ENCODE measurements around the gene ENOX2. TPM values are rescaled to one million over a fixed set of nuclear protein-coding genes. Genes with fewer than 3 reads are reported as not detected.

Gene ENOX2
- polyA plus RNA-seq, 1 donor (not counting 4 experiments of a cell fraction or from before 2014, with no cell fraction given), result 24.5 TPM

DNA sequence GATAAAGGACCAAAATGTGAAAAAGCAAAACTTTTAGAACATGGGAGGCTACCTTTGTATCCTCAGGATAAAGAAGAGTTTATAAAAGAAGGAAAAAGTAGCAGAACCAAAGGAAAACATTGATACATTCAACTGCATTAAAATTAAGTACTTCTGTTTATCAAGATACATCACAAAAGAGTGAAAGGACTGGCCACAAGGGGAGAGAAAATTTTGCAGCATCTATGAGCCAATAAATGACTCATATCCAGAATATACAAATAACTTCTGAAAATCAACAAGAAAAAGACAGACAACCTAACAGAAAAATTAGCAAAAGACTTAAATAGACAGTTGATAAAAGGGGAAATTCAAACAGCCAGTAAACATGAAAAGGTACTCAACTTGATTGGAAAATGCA, 324.1 kb downstream of the ENOX2 start:
- FAIRE-seq, result no peak
- no peak overlapping the region for H2AFZ ChIP-seq (ENCODE audit: control insufficient read depth, low read length)

DNA sequence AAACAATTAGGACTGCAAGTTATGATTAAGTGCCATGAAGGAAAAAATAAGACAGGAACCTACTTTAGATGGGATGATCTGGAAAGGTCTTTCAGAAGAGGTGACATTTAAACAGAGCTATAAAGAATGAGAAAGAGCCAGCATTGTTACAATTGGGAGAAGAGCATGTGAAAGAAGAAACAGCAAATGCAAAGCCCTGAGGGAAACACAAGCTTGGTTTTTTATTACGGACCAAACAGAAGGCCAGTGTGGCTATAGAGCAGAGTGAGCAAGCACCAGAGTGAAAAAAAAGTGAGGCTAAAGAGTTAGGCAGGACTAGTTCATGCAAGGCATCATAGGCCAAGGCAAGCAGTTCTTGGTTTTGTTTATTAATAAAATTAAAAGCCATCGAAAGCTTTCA, 325.6 kb downstream of the ENOX2 start:
- no peaks in the 10 kb centered on the region for H3K79me2 ChIP-seq (ENCODE audit: control insufficient read depth, insufficient read depth, low read length)
- FAIRE-seq (no peak), DNase-seq (ENCODE audit: low read depth, low spot score) (no peak)
- no peaks in the 10 kb centered on the region for H3K9me1 ChIP-seq (ENCODE audit: control insufficient read depth, extremely low read depth, insufficient read depth, low read length)
- no peak overlapping the region for H3K9ac ChIP-seq (ENCODE audit: control insufficient read depth, extremely low read depth, insufficient read depth, low read length)
- H3K27ac ChIP-seq (ENCODE audit: control insufficient read depth, insufficient read depth, low read length), result no peak overlapping the region
- no peaks in the 10 kb centered on the region for H4K20me1 ChIP-seq (ENCODE audit: control insufficient read depth, extremely low read depth, insufficient read depth, low read length)
- dilution Hi-C loops (cut with MboI; ENCODE audit: extremely low pct_ligation_motif_present, low sequenced_read_pairs), result no loop called here
- H3K27me3 ChIP-seq (ENCODE audit: control insufficient read depth, extremely low read depth, insufficient read depth, low read length), result no peaks in the 10 kb centered on the region
- H3K4me1 ChIP-seq (ENCODE audit: control insufficient read depth, extremely low read depth, insufficient read depth, low read length), result no peaks in the 10 kb centered on the region
- H3K4me3 ChIP-seq (ENCODE audit: control insufficient read depth in 2 of 3, extremely low read depth in 1 of 3, insufficient read depth in 2 of 3, low read depth in 1 of 3, low read length in 3 of 3), result no peak overlapping the region
- H2AFZ ChIP-seq (ENCODE audit: control insufficient read depth, low read length), result no peak overlapping the region
- no peaks in the 10 kb centered on the region for H3K9me3 ChIP-seq (ENCODE audit: control insufficient read depth, low read depth, low read length)
- no peak overlapping the region for H3K4me2 ChIP-seq (ENCODE audit: control insufficient read depth, extremely low read depth, insufficient read depth, low read depth, low read length)
- no peaks in the 10 kb centered on the region for H3K36me3 ChIP-seq (ENCODE audit: control insufficient read depth in 2 of 2, extremely low read depth in 1 of 2, insufficient read depth in 2 of 2, low read length in 2 of 2)
- TF ChIP-seq EZH2 (IDR thresholded peaks at IDR 0.05; ENCODE audit: low read length), result no peak
- TF ChIP-seq, protein P1, sequence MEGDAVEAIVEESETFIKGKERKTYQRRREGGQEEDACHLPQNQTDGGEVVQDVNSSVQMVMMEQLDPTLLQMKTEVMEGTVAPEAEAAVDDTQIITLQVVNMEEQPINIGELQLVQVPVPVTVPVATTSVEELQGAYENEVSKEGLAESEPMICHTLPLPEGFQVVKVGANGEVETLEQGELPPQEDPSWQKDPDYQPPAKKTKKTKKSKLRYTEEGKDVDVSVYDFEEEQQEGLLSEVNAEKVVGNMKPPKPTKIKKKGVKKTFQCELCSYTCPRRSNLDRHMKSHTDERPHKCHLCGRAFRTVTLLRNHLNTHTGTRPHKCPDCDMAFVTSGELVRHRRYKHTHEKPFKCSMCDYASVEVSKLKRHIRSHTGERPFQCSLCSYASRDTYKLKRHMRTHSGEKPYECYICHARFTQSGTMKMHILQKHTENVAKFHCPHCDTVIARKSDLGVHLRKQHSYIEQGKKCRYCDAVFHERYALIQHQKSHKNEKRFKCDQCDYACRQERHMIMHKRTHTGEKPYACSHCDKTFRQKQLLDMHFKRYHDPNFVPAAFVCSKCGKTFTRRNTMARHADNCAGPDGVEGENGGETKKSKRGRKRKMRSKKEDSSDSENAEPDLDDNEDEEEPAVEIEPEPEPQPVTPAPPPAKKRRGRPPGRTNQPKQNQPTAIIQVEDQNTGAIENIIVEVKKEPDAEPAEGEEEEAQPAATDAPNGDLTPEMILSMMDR (optimal IDR thresholded peaks at IDR 0.05 in 1 of 3, IDR thresholded peaks at IDR 0.05 in 1 of 3, conservative IDR thresholded peaks at IDR 0.05 in 1 of 3; ENCODE audit: extremely low read depth in 1 of 3, insufficient read depth in 2 of 3, low read length in 3 of 3), result no peak

More for the DNA sequence above, 324.1 kb downstream of the ENOX2 start:
- Histone ChIP-seq H3K27ac (ENCODE audit: control insufficient read depth, insufficient read depth, low read length) (no peak overlapping the region), H4K20me1 (ENCODE audit: control insufficient read depth, extremely low read depth, insufficient read depth, low read length) (no peaks in the 10 kb centered on the region), H3K79me2 (ENCODE audit: control insufficient read depth, insufficient read depth, low read length) (no peaks in the 10 kb centered on the region), H3K36me3 (ENCODE audit: control insufficient read depth in 2 of 2, extremely low read depth in 1 of 2, insufficient read depth in 2 of 2, low read length in 2 of 2) (no peaks in the 10 kb centered on the region), H3K27me3 (ENCODE audit: control insufficient read depth, extremely low read depth, insufficient read depth, low read length) (no peaks in the 10 kb centered on the region), H3K9me3 (ENCODE audit: control insufficient read depth, low read depth, low read length) (no peaks in the 10 kb centered on the region), H3K4me1 (ENCODE audit: control insufficient read depth, extremely low read depth, insufficient read depth, low read length) (no peaks in the 10 kb centered on the region), H3K4me3 (ENCODE audit: control insufficient read depth in 2 of 3, extremely low read depth in 1 of 3, insufficient read depth in 2 of 3, low read depth in 1 of 3, low read length in 3 of 3) (no peak overlapping the region), H3K9me1 (ENCODE audit: control insufficient read depth, extremely low read depth, insufficient read depth, low read length) (no peaks in the 10 kb centered on the region), H3K4me2 (ENCODE audit: control insufficient read depth, extremely low read depth, insufficient read depth, low read depth, low read length) (no peak overlapping the region), H3K9ac (ENCODE audit: control insufficient read depth, extremely low read depth, insufficient read depth, low read length) (no peak overlapping the region)
- TF ChIP-seq, protein P1 (optimal IDR thresholded peaks at IDR 0.05 in 1 of 3, IDR thresholded peaks at IDR 0.05 in 1 of 3, conservative IDR thresholded peaks at IDR 0.05 in 1 of 3; ENCODE audit: extremely low read depth in 1 of 3, insufficient read depth in 2 of 3, low read length in 3 of 3), result no peak
- TF ChIP-seq EZH2 (IDR thresholded peaks at IDR 0.05; ENCODE audit: low read length), result no peak
- no peak for DNase-seq (ENCODE audit: low read depth, low spot score)
- dilution Hi-C loops (cut with MboI; ENCODE audit: extremely low pct_ligation_motif_present, low sequenced_read_pairs), result no loop called here
